Measurements from ENCODE around the gene SLC9A9. TPM values are rescaled to one million over a fixed set of nuclear protein-coding genes. Genes with fewer than 3 reads are reported as not detected.

SLC9A9 gene
- polyA plus RNA-seq, 1 donor from 2014 or later: 0.54 TPM

- Histone ChIP-seq H3K9ac (ENCODE audit: low read length) (no peak overlapping the region), H2AFZ (ENCODE audit: low read depth, low read length) (no peak overlapping the region), H3K4me2 (ENCODE audit: low read length) (no peak overlapping the region), H3F3A (ENCODE audit: insufficient read depth, low read length, poor library complexity, severe bottlenecking) (no peaks in the 10 kb centered on the region), H3K4me3 (ENCODE audit: low read length) (no peak overlapping the region), H3K27me3 (ENCODE audit: insufficient read depth, low read depth, low read length) (no peaks in the 10 kb centered on the region), H3K9me3 (ENCODE audit: low read length) (no peaks in the 10 kb centered on the region), H3K79me2 (replicated peaks; ENCODE audit: insufficient read depth, low read length) (no peaks in the 10 kb centered on the region), H4K20me1 (ENCODE audit: insufficient read depth) (no peaks in the 10 kb centered on the region), H3K27ac (ENCODE audit: low read length) (no peak overlapping the region), H3K9me2 (ENCODE audit: insufficient read depth, low read length) (no peaks in the 10 kb centered on the region), H3K36me3 (ENCODE audit: insufficient read depth, low read length) (no peaks in the 10 kb centered on the region)
- no peak for TF ChIP-seq SMC3 (conservative IDR thresholded peaks at IDR 0.05; ENCODE audit: poor library complexity)
- TF ChIP-seq EZH2 (IDR thresholded peaks at IDR 0.05; ENCODE audit: borderline replicate concordance, insufficient read depth, low read length, poor library complexity, severe bottlenecking): no peak
- no peak for TF ChIP-seq RAD21 (conservative IDR thresholded peaks at IDR 0.05)
- no peak for TF ChIP-seq CTCF (IDR thresholded peaks at IDR 0.05; ENCODE audit: poor library complexity, severe bottlenecking)
- no peak for TF ChIP-seq REST (IDR thresholded peaks at IDR 0.05; ENCODE audit: borderline replicate concordance)
Observed at GRCh38 chr3:143427631-143428030, 420.6 kb downstream of the SLC9A9 start.

- TF ChIP-seq TAF1 (IDR thresholded peaks at IDR 0.05; ENCODE audit: low read depth): no peak
- no peak for TF ChIP-seq MXI1 (conservative IDR thresholded peaks at IDR 0.05; ENCODE audit: poor library complexity, severe bottlenecking)
- TF ChIP-seq RAD21 (conservative IDR thresholded peaks at IDR 0.05): no peak
- no peak for TF ChIP-seq EZH2 (IDR thresholded peaks at IDR 0.05; ENCODE audit: borderline replicate concordance, insufficient read depth, low read length, poor library complexity, severe bottlenecking)
- no peak for TF ChIP-seq POLR2AphosphoS5 (IDR thresholded peaks at IDR 0.05)
- no peaks in the 10 kb centered on the region for H3K27me3 ChIP-seq (ENCODE audit: insufficient read depth, low read depth, low read length)
- H3K4me3 ChIP-seq (ENCODE audit: low read length): no peak overlapping the region
- H3K9me3 ChIP-seq (ENCODE audit: low read length): no peaks in the 10 kb centered on the region
- no peaks in the 10 kb centered on the region for H3K9me2 ChIP-seq (ENCODE audit: insufficient read depth, low read length)
- no peak overlapping the region for H3K27ac ChIP-seq (ENCODE audit: low read length)
- H3K4me2 ChIP-seq (ENCODE audit: low read length): no peak overlapping the region
- H3K79me2 ChIP-seq (replicated peaks; ENCODE audit: insufficient read depth, low read length): no peaks in the 10 kb centered on the region
- no peak overlapping the region for H2AFZ ChIP-seq (ENCODE audit: low read depth, low read length)
- no peaks in the 10 kb centered on the region for H3K36me3 ChIP-seq (ENCODE audit: insufficient read depth, low read length)
- H4K20me1 ChIP-seq (ENCODE audit: insufficient read depth): no peaks in the 10 kb centered on the region
- no peak overlapping the region for H3K9ac ChIP-seq (ENCODE audit: low read length)
- H3F3A ChIP-seq (ENCODE audit: insufficient read depth, low read length, poor library complexity, severe bottlenecking): no peaks in the 10 kb centered on the region
Observed at GRCh38 chr3:143424874-143425273, 423.4 kb downstream of the SLC9A9 start.

DNA sequence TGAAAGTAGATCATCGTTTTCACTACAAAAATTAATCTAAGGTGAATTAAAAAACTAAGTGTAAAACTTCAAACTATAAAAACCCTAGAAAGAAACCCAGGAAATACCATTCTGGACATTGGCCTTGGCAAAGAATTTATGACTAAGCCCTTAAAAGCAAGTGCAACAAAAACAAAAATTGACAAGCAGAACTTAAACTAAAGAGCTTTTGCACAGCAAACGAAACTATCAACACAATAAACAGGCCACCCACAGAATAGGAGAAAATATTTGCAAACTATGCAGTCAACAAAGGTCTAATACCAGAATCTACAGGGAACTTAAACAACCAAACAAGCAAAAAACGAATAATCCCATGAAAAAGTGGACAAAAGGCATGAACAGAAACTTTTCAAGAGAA lies 426.7 kb downstream of the SLC9A9 start:
- Histone ChIP-seq H3K9ac (ENCODE audit: low read length) (no peak overlapping the region), H3K79me2 (replicated peaks; ENCODE audit: insufficient read depth, low read length) (no peaks in the 10 kb centered on the region), H3K9me2 (ENCODE audit: insufficient read depth, low read length) (no peaks in the 10 kb centered on the region), H3K4me2 (ENCODE audit: low read length) (no peak overlapping the region), H3F3A (ENCODE audit: insufficient read depth, low read length, poor library complexity, severe bottlenecking) (no peaks in the 10 kb centered on the region), H3K9me3 (ENCODE audit: low read length) (no peaks in the 10 kb centered on the region), H3K36me3 (ENCODE audit: insufficient read depth, low read length) (no peaks in the 10 kb centered on the region), H3K27me3 (ENCODE audit: insufficient read depth, low read depth, low read length) (no peaks in the 10 kb centered on the region), H3K4me3 (ENCODE audit: low read length) (no peak overlapping the region), H3K27ac (ENCODE audit: low read length) (no peak overlapping the region), H4K20me1 (ENCODE audit: insufficient read depth) (no peaks in the 10 kb centered on the region), H2AFZ (ENCODE audit: low read depth, low read length) (no peak overlapping the region)
- TF ChIP-seq EP300 (conservative IDR thresholded peaks at IDR 0.05; ENCODE audit: poor library complexity, severe bottlenecking) (no peak), REST (IDR thresholded peaks at IDR 0.05; ENCODE audit: borderline replicate concordance) (no peak), MXI1 (conservative IDR thresholded peaks at IDR 0.05; ENCODE audit: poor library complexity, severe bottlenecking) (no peak), POLR2AphosphoS5 (IDR thresholded peaks at IDR 0.05) (no peak), CTCF (IDR thresholded peaks at IDR 0.05; ENCODE audit: poor library complexity, severe bottlenecking) (no peak), RAD21 (conservative IDR thresholded peaks at IDR 0.05) (no peak), SMC3 (conservative IDR thresholded peaks at IDR 0.05; ENCODE audit: poor library complexity) (no peak), TAF1 (IDR thresholded peaks at IDR 0.05; ENCODE audit: low read depth) (no peak), EZH2 (IDR thresholded peaks at IDR 0.05; ENCODE audit: borderline replicate concordance, insufficient read depth, low read length, poor library complexity, severe bottlenecking) (no peak)
